HG03108 (cell line): ENCODE data around the gene RGS14.

ENCODE experiments used
- ATAC-seq: cut with Tn5 transposase; IDR thresholded peaks from one replicate; pipeline ENCODE4 v1.9.1; 2021; ENCODE audit warnings: moderate library complexity; ENCODE audit not compliant: unreplicated experiment

The RGS14 gene

GRCh38 chr5:177362610-177363507 is 5.1 kb downstream of the RGS14 start:
- peak; percentile 32 for ATAC-seq

- no peak for ATAC-seq
Measured at GRCh38 chr5:177363565-177363964, 5.8 kb downstream of the RGS14 start.

- ATAC-seq = peak; percentile 31
Measured at GRCh38 chr5:177364159-177364962, 6.6 kb downstream of the RGS14 start.

- ATAC-seq = no peak
Measured at GRCh38 chr5:177365845-177366527, 8.3 kb downstream of the RGS14 start.

- no peak for ATAC-seq
Measured at GRCh38 chr5:177366528-177367322, 9.0 kb downstream of the RGS14 start.

- ATAC-seq = no peak
Measured at GRCh38 chr5:177367323-177367848, 9.7 kb downstream of the RGS14 start.

- ATAC-seq = no peak
Measured at GRCh38 chr5:177367981-177368868, 10.5 kb downstream of the RGS14 start.

- ATAC-seq = no peak
Measured at GRCh38 chr5:177368869-177369644, 11.3 kb downstream of the RGS14 start.

GRCh38 chr5:177369645-177370440 is 12.1 kb downstream of the RGS14 start:
- no peak for ATAC-seq

- no peak for ATAC-seq
Measured at GRCh38 chr5:177370488-177371119, 12.9 kb downstream of the RGS14 start.

- ATAC-seq = no peak
Measured at GRCh38 chr5:177371120-177372033, 13.7 kb downstream of the RGS14 start.

GRCh38 chr5:177372034-177372896 is 14.5 kb downstream of the RGS14 start:
- no peak for ATAC-seq

GRCh38 chr5:177372910-177373309 is 15.2 kb downstream of the RGS14 start:
- ATAC-seq = no peak

GRCh38 chr5:177373806-177374205 is 16.1 kb downstream of the RGS14 start:
- ATAC-seq = no peak

GRCh38 chr5:177374211-177374610 is 16.5 kb downstream of the RGS14 start:
- no peak for ATAC-seq
